NCI-H1694 (cell line): Measurements from ENCODE around the gene TGFBR3L.
A peak's percentile ranks its signal among the peaks of the same experiment; 100 is the strongest.
"Not testable (repeated sequence)": the region's sequence is repeated elsewhere in the genome, so short reads cannot be mapped to it uniquely, and the experiment has no call there.

Experiments
- DNase-seq: peaks from one replicate; lab custom pipeline; 2025; lab: John Stamatoyannopoulos, UW

The TGFBR3L gene

DNA sequence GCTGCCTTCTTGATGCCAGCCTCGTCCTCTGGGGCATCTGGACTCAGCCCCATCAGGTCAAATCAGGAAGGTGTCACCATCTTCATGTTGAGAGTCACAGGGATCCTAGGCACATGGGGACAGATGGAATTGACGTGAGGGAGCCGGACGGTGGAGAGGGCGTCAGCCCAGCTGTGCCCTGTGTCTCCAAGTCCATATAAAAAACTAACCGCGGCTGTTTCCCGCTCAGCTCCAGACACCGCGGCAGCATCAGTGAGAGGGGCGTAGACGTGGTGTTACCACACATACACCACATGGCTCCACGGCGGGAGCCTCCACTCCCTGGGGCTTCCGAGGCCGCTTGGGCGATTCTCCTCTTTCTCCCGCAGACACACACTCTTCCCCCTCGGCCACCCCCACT is 34.8 kb upstream of the TGFBR3L start:
- no peak for DNase-seq

DNA sequence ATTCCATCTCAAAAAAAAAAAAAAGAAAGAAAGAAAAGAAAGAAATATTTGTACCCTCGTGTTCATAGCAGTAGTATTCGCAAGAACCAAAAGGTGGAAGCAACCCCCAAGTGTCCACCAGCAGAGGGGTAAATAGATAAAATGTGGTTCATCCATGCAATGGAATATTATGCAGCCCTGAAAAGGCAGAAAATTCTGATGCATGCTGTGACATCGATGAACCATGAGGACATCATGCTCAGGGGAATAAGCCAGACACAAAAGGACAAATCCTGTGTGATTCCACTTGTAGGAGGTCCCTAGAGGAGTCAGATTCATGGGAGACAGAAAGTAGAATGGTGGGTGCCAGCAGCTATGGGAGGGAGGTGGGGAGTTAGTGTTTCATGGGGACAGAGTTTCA is 32.7 kb upstream of the TGFBR3L start:
- no peak for DNase-seq

DNA sequence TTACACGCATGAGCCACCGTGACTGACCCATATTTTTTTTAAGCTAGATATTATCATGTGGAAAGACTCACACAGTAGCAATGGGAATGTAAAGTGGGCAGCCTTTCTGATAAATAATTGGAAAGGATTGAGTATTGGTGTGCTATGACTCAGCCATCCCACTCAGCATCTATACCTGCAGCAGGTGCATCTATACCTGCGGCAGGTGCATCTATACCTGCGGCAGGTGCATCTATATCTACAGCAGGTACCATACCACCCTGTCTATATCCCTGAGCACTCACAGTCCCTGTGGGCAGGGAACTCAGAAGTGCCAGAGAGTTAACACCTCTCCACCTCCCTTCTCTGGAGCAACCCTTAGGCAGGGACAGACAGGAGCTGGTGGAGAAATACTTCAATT is 31.5 kb upstream of the TGFBR3L start:
- DNase-seq, result no peak

- no peak for DNase-seq
Measured at GRCh38 chr19:7883796-7884570, 30.6 kb upstream of the TGFBR3L start.

- DNase-seq, result no peak
Measured at GRCh38 chr19:7885818-7886217, 28.8 kb upstream of the TGFBR3L start.

GRCh38 chr19:7887408-7888144 is 27.1 kb upstream of the TGFBR3L start:
- no peak for DNase-seq

DNA sequence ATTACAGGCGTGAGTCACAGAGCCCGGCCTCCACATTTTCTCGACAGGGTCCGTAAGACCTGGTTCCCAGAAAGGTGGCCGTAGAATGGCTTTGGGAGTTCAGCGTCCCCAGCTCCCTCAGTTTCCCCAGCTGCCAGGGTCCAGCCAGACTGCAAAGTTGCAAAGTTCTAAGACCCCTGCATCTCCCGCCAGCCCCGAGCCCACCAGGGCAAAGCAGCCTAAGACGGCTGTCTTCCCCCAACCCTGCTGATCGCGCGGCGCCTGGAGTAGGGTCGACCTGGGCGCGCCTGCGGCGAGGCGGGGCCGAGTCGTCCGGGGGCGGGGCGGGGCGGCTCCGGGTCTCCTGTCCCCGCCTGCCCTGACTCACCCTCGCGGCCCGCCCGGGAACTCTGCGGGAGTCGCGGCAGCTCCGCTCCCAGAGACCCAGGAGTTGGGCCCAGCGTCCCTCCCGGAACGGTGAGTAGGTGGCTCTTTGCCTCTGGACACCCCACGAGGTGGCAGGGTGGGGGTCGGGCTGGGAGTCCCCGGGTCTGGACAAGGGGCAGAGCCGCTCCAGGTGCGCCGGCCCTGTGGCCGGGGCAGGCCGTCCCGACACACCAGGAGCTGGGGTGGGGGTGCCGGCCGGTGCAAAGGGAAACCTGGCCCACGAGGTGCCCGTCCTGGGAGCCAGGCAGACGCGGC is 26.3 kb upstream of the TGFBR3L start, which contains the start of gene LRRC8E:
Gene LRRC8E, plus strand, starts transcription at position 366 of the 681 bp plus-strand sequence. CDS start 7,094 bp downstream, outside the sequence.
- DNase-seq, result no peak

DNA sequence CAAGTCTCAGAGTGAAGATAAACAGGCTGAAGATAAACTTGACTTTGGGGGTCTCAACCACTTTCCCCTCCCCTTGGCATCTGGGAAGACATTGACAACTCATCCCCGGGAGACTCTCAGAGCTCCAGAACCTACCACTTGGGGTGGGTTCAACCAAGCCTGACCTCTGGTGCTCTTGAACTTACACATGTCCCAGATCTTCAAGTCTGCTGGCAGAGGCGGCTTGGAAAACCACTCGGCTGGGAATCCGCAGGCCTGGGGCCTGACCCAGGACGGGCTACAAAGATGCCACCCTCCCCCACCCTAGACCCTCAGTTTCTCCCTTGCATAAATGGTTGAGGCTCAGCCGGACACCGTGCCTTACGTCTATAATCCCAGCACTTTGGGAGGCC is 25.8 kb upstream of the TGFBR3L start:
- no peak for DNase-seq

DNA sequence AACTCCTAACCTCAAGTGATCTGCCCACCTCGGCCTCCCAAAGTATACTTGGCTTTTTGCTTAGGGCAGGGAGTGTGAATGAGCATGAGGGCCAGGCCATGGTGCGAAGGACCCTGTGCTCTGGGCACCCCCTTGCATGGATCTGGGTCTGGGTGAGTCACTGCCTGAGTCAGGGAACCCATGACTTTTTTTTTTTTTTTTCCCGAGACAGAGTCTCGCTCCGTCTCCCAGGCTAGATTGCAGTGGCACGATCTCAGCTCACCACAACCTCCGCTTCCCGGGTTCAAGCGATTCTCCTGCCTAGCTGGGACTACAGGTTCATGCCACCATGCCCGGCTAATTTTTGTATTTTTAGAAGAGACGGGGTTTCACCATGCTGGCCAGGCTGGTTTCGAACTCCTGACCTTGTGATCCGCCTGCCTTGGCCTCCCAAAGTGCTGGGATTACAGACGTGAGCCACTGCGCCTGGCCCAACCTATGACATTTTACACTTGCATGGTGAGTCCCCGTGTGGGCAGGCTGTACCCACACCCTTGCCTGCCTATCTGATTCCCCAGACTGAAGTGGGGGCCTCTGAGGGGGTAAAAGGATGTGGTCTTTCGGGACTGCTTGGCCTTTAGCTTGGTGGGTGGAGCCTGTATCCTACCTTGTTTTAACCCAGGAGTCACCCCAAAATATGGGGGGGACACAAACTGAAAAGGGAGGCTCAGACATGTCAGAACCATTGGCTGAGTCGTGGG is 21.1 kb upstream of the TGFBR3L start:
- not testable (repeated sequence) for DNase-seq

DNA sequence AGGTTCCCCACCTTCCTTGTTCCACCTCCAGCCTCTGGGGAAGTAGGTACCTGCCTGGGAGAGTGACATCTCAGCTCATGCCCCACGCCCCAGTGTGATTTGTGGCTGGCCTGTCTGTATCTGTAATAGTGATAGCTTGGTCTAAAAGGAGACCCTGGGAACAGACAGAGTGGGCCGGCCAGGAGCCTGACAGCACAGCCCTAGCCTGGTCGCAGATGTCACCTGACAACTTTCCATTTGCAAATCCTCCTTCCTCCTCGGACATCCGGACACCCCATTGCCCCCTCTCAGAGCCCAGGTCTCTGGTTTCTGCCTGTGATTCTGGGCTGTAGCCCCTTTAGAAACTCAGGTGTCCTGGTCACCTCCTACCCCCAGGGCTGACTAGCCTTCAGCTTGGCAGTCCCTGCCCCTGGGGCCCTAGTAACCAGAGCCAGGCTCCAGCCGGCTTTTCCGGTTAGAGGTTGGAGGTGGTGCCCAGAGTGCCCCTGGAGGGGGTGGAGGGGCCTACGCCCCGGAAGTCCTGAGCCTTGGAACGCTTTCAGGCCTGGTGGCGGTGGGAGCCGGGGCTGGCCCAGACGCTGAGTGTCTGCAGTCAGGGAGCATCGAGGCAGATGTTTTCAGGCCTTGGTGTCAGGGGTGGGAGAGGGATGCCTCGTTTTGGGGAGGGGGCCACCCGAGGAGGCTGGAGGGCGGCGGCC is 19.9 kb upstream of the TGFBR3L start:
- DNase-seq, result no peak

DNA sequence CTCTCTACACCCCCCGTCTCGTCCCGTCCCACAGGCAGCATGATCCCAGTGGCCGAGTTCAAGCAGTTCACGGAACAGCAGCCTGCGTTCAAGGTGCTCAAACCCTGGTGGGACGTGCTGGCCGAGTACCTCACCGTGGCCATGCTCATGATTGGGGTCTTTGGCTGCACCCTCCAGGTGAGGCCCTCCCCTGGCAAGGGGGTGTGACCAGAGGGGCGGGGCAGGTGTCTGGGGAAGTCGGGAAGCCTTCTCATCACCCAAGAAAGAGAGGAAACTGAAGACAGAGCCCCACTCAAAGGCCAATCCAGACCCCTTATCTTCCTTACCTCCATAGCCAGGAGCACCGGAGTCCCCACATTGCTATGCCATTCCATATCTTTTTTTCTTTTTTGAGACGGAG is 19.1 kb upstream of the TGFBR3L start:
- DNase-seq, result no peak

DNA sequence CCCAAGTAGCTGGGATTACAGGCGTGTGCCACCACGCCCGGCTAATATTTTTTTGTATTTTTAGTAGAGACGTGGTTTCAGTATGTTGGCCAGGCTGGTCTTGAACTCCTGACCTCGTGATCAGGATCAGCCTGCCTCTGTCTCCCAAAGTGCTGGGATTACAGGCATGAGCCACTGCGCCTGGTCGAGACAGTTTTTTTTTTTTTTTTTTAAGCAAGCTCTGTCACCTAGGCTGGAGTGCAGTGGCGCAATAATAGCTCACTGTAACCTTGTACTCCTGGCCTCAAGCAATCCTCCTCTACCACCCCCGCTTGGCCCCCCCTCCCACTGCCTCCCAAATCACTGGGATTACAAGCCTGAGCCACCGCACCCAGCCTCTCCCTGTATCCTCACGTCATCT is 17.3 kb upstream of the TGFBR3L start:
- no peak for DNase-seq

- no peak for DNase-seq
Measured at GRCh38 chr19:7898967-7899366, 15.7 kb upstream of the TGFBR3L start.

DNA sequence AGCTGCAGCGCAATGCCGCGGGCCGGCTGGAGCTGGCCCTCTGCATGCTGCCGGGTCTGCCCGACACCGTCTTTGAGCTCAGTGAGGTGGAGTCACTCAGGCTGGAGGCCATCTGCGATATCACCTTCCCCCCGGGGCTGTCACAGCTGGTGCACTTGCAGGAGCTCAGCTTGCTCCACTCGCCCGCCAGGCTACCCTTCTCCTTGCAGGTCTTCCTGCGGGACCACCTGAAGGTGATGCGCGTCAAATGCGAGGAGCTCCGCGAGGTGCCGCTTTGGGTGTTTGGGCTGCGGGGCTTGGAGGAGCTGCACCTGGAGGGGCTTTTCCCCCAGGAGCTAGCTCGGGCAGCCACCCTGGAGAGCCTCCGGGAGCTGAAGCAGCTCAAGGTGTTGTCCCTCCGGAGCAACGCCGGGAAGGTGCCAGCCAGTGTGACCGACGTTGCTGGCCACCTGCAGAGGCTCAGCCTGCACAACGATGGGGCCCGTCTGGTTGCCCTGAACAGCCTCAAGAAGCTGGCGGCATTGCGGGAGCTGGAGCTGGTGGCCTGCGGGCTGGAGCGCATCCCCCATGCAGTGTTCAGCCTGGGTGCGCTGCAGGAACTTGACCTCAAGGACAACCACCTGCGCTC is 14.8 kb upstream of the TGFBR3L start:
- DNase-seq, result no peak

- DNase-seq, result no peak
Measured at GRCh38 chr19:7900401-7900870, 14.2 kb upstream of the TGFBR3L start.

- DNase-seq, result no peak
Measured at GRCh38 chr19:7900931-7901330, 13.7 kb upstream of the TGFBR3L start.

DNA sequence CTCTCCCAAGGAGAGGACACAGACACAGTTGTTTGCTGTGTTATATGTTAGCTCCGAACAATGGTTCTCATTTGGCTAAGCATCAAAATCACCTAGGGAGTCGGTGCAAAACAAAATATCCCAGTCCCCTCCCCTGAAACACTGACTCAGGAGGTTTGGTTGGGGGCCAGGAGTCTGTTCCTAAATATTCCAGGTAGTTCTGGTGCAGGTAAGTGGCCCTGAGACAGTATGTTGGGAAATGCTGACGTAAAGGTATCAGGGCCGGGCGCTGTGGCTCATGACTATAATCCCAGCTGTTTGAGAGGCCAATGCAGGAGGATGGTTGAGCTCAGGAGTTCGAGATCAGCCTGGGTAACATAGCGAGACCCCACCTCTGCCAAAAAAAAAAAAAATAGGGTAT is 13.3 kb upstream of the TGFBR3L start:
- no peak for DNase-seq

GRCh38 chr19:7902796-7903243 is 11.8 kb upstream of the TGFBR3L start:
- DNase-seq, result no peak

DNA sequence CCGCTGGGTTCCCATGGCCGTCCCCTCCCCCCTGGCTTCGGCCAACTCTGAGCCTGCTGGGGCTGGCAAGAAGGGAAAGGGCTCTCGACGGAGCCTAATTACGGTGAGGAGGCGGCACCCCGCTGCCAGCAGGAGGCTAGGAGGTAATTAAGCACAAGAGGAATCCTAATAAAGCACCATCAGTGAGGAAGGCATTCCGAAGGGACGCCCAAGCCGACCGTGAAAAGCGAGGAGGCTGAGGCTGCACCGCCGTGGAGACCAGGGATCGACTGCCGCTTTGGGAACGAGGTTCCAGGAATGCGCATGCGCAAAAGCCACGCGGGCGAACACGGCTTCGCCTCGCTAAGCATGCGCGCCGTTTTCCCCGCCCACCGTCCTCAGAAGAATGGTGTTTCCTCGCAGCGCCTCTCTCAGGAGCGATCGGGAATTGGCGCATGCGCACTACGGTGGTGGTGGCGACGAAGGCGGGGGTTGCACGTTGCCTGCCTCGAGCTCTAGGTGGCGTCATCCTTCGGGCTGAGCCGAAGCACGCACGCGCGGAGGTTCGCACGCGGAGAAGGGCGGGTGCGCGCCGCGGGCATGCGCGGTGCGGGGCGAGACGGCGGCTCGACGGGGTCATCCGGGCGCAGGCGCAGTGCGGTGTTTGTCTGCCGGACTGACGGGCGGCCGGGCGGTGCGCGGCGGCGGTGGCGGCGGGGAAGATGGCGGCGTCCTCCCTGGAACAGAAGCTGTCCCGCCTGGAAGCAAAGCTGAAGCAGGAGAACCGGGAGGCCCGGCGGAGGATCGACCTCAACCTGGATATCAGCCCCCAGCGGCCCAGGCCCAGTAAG is 11.2 kb upstream of the TGFBR3L start, which contains the start of gene MAP2K7:
Gene MAP2K7, plus strand, starts transcription at position 634 of the 830 bp plus-strand sequence. Its CDS starts 68 bp downstream, at position 702.
- peak; percentile 98 for DNase-seq
